BE2C (cell line): Measurements from ENCODE around the gene RXYLT1.

Experiments
- DNase-seq: peaks from one replicate; pipeline ENCODE4 v3.0.0-alpha.2; 2020
- H3K27me3 ChIP-seq: fragments of 250-450 bp; sonication (Bioruptor Pico); 2 replicates; pipeline ENCODE4 v1.5.1; 2020; ENCODE audit warnings: mild to moderate bottlenecking
- H3K36me3 ChIP-seq: fragments of 250-450 bp; sonication (Bioruptor Pico); 2 replicates; pipeline ENCODE4 v1.5.1; 2020; ENCODE audit warnings: mild to moderate bottlenecking
- H3K4me1 ChIP-seq: fragments of 250-450 bp; sonication (Bioruptor Pico); 2 replicates; pipeline ENCODE4 v1.5.1; 2020
- H3K4me3 ChIP-seq: 2 replicates; pipeline ENCODE4 v1.5.1; 2011; ENCODE audit warnings: low read depth, low read length
- H3K9me3 ChIP-seq: fragments of 250-450 bp; sonication (Bioruptor Pico); 2 replicates; pipeline ENCODE4 v1.5.1; 2020
- CTCF ChIP-seq: IDR thresholded peaks from 2 replicates; pipeline ENCODE4 v1.5.1; 2012; ENCODE audit warnings: mild to moderate bottlenecking, low read depth, low read length

Gene RXYLT1

GRCh38 chr12:63811334-63811733 lies 31.6 kb downstream of the RXYLT1 start:
- TF ChIP-seq CTCF = no peak
- H3K4me1 ChIP-seq = no peaks in the 10 kb centered on the region
- no peaks in the 10 kb centered on the region for H3K27me3 ChIP-seq
- DNase-seq = no peak
- no peak overlapping the region for H3K4me3 ChIP-seq
- H3K9me3 ChIP-seq = no peaks in the 10 kb centered on the region
- no peaks in the 10 kb centered on the region; the same call in 1 of the 2 replicates for H3K36me3 ChIP-seq

- TF ChIP-seq CTCF = no peak
- H3K27me3 ChIP-seq = no peaks in the 10 kb centered on the region
- H3K9me3 ChIP-seq = no peaks in the 10 kb centered on the region
- no peak for DNase-seq
- H3K4me1 ChIP-seq = no peaks in the 10 kb centered on the region
- no peak overlapping the region for H3K4me3 ChIP-seq
- no peaks in the 10 kb centered on the region; the same call in 1 of the 2 replicates for H3K36me3 ChIP-seq
These were observed 32.0 kb downstream of the RXYLT1 start for GRCh38 chr12:63811755-63812154.

GRCh38 chr12:63814146-63814772 lies 34.5 kb downstream of the RXYLT1 start:
- Histone ChIP-seq H3K4me3 (no peak overlapping the region), H3K27me3 (no peaks in the 10 kb centered on the region), H3K9me3 (no peaks in the 10 kb centered on the region), H3K4me1 (no peaks in the 10 kb centered on the region), H3K36me3 (no peaks in the 10 kb centered on the region)
- DNase-seq = no peak
- no peak for TF ChIP-seq CTCF

- Histone ChIP-seq H3K27me3 (no peaks in the 10 kb centered on the region; the same call in 1 of the 2 replicates), H3K36me3 (no peaks in the 10 kb centered on the region), H3K9me3 (no peaks in the 10 kb centered on the region), H3K4me3 (no peak overlapping the region), H3K4me1 (no peaks in the 10 kb centered on the region)
- TF ChIP-seq CTCF = no peak
- DNase-seq = no peak
These were observed 35.8 kb downstream of the RXYLT1 start for GRCh38 chr12:63815482-63815852.

GRCh38 chr12:63816031-63816430 lies 36.3 kb downstream of the RXYLT1 start:
- Histone ChIP-seq H3K4me1 (no peaks in the 10 kb centered on the region), H3K36me3 (no peaks in the 10 kb centered on the region), H3K9me3 (no peaks in the 10 kb centered on the region), H3K27me3 (no peaks in the 10 kb centered on the region; the same call in 1 of the 2 replicates), H3K4me3 (no peak overlapping the region)
- no peak for DNase-seq
- no peak for TF ChIP-seq CTCF

GRCh38 chr12:63820427-63820826 lies 40.7 kb downstream of the RXYLT1 start:
- Histone ChIP-seq H3K27me3 (no peaks in the 10 kb centered on the region; the same call in 1 of the 2 replicates), H3K4me3 (no peak overlapping the region), H3K36me3 (no peaks in the 10 kb centered on the region), H3K4me1 (no peaks in the 10 kb centered on the region), H3K9me3 (no peaks in the 10 kb centered on the region)
- no peak for TF ChIP-seq CTCF
- DNase-seq = no peak
